ENCODE data around the gene PPTC7. TPM values are rescaled to one million over a fixed set of nuclear protein-coding genes. Genes with fewer than 3 reads are reported as not detected.
"Not testable (repeated sequence)": the region's sequence is repeated elsewhere in the genome, so short reads cannot be mapped to it uniquely, and the experiment has no call there.

Gene PPTC7
- polyA plus RNA-seq, 1 donor from 2014 or later, result 7.2 TPM

GRCh38 chr12:110570798-110571197, 12.3 kb downstream of the PPTC7 start:
- H3K4me3 ChIP-seq (ENCODE audit: low read length); H3K9me3 ChIP-seq (ENCODE audit: low read length); H3F3A ChIP-seq (ENCODE audit: insufficient read depth, low read length, poor library complexity, severe bottlenecking); H3K27ac ChIP-seq (ENCODE audit: low read length); H3K9me2 ChIP-seq (ENCODE audit: insufficient read depth, low read length); H4K20me1 ChIP-seq (ENCODE audit: insufficient read depth); H3K27me3 ChIP-seq (ENCODE audit: insufficient read depth, low read depth, low read length); H3K4me2 ChIP-seq (ENCODE audit: low read length); H2AFZ ChIP-seq (ENCODE audit: low read depth, low read length); H3K9ac ChIP-seq (ENCODE audit: low read length); H3K36me3 ChIP-seq (ENCODE audit: insufficient read depth, low read length): not testable (repeated sequence)
- H3K79me2 ChIP-seq (replicated peaks; ENCODE audit: insufficient read depth, low read length), result peaks cover 22% of the 10 kb centered on the region

- H4K20me1 ChIP-seq (ENCODE audit: insufficient read depth); H3K36me3 ChIP-seq (ENCODE audit: insufficient read depth, low read length); H3K27me3 ChIP-seq (ENCODE audit: insufficient read depth, low read depth, low read length); H3F3A ChIP-seq (ENCODE audit: insufficient read depth, low read length, poor library complexity, severe bottlenecking); H3K4me3 ChIP-seq (ENCODE audit: low read length); H3K9me3 ChIP-seq (ENCODE audit: low read length); H2AFZ ChIP-seq (ENCODE audit: low read depth, low read length); H3K4me2 ChIP-seq (ENCODE audit: low read length); H3K9me2 ChIP-seq (ENCODE audit: insufficient read depth, low read length); H3K27ac ChIP-seq (ENCODE audit: low read length); H3K9ac ChIP-seq (ENCODE audit: low read length): not testable (repeated sequence)
- H3K79me2 ChIP-seq (replicated peaks; ENCODE audit: insufficient read depth, low read length), result peaks cover 17% of the 10 kb centered on the region
Measured at GRCh38 chr12:110569838-110570237, 13.3 kb downstream of the PPTC7 start.

GRCh38 chr12:110568752-110569151, 14.4 kb downstream of the PPTC7 start:
- Histone ChIP-seq H3K9me3 (ENCODE audit: low read length) (no peaks in the 10 kb centered on the region), H3K9me2 (ENCODE audit: insufficient read depth, low read length) (no peaks in the 10 kb centered on the region), H3K27me3 (ENCODE audit: insufficient read depth, low read depth, low read length) (no peaks in the 10 kb centered on the region), H3K79me2 (replicated peaks; ENCODE audit: insufficient read depth, low read length) (peaks cover 7% of the 10 kb centered on the region), H3K9ac (ENCODE audit: low read length) (no peak overlapping the region), H3K27ac (ENCODE audit: low read length) (no peak overlapping the region), H2AFZ (ENCODE audit: low read depth, low read length) (no peak overlapping the region), H4K20me1 (ENCODE audit: insufficient read depth) (no peaks in the 10 kb centered on the region), H3F3A (ENCODE audit: insufficient read depth, low read length, poor library complexity, severe bottlenecking) (no peaks in the 10 kb centered on the region), H3K4me2 (ENCODE audit: low read length) (no peak overlapping the region), H3K36me3 (ENCODE audit: insufficient read depth, low read length) (no peaks in the 10 kb centered on the region), H3K4me3 (ENCODE audit: low read length) (no peak overlapping the region)
- TF ChIP-seq REST (IDR thresholded peaks at IDR 0.05; ENCODE audit: borderline replicate concordance) (no peak), SMC3 (conservative IDR thresholded peaks at IDR 0.05; ENCODE audit: poor library complexity) (no peak), RAD21 (conservative IDR thresholded peaks at IDR 0.05) (no peak)
- TF ChIP-seq, protein P1, sequence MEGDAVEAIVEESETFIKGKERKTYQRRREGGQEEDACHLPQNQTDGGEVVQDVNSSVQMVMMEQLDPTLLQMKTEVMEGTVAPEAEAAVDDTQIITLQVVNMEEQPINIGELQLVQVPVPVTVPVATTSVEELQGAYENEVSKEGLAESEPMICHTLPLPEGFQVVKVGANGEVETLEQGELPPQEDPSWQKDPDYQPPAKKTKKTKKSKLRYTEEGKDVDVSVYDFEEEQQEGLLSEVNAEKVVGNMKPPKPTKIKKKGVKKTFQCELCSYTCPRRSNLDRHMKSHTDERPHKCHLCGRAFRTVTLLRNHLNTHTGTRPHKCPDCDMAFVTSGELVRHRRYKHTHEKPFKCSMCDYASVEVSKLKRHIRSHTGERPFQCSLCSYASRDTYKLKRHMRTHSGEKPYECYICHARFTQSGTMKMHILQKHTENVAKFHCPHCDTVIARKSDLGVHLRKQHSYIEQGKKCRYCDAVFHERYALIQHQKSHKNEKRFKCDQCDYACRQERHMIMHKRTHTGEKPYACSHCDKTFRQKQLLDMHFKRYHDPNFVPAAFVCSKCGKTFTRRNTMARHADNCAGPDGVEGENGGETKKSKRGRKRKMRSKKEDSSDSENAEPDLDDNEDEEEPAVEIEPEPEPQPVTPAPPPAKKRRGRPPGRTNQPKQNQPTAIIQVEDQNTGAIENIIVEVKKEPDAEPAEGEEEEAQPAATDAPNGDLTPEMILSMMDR (IDR thresholded peaks at IDR 0.05; ENCODE audit: poor library complexity, severe bottlenecking), result no peak

DNA sequence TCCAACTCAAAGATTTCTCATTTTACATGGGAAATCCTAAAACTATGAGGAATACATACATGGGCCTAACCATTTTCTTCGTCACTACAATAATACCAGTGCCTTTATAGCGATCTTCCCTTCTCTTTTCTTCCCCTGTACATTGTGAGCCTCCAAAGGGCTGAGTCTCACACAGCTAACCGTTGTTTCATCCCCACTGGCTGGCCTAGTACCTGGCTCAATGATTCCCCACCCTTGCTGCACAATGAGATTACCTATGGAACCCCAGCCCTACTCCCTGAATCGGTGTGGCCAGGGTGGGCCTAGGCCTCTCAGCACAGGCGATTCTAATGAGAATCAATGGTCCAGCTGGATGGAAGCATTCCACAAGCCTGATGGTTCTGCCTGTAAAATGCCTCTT, 16.1 kb downstream of the PPTC7 start:
- no peaks in the 10 kb centered on the region for H3K79me2 ChIP-seq (replicated peaks; ENCODE audit: insufficient read depth, low read length)
- H3K36me3 ChIP-seq (ENCODE audit: insufficient read depth, low read length), result no peaks in the 10 kb centered on the region
- H3K4me3 ChIP-seq (ENCODE audit: low read length), result no peak overlapping the region
- no peaks in the 10 kb centered on the region for H3K9me3 ChIP-seq (ENCODE audit: low read length)
- no peaks in the 10 kb centered on the region for H3F3A ChIP-seq (ENCODE audit: insufficient read depth, low read length, poor library complexity, severe bottlenecking)
- H3K27me3 ChIP-seq (ENCODE audit: insufficient read depth, low read depth, low read length), result no peaks in the 10 kb centered on the region
- H3K9ac ChIP-seq (ENCODE audit: low read length), result no peak overlapping the region
- H4K20me1 ChIP-seq (ENCODE audit: insufficient read depth), result no peaks in the 10 kb centered on the region
- TF ChIP-seq REST (IDR thresholded peaks at IDR 0.05; ENCODE audit: borderline replicate concordance), result no peak
- TF ChIP-seq TAF1 (IDR thresholded peaks at IDR 0.05; ENCODE audit: low read depth), result no peak
- TF ChIP-seq POLR2AphosphoS5 (IDR thresholded peaks at IDR 0.05), result no peak
- no peak for TF ChIP-seq MXI1 (conservative IDR thresholded peaks at IDR 0.05; ENCODE audit: poor library complexity, severe bottlenecking)
- H2AFZ ChIP-seq (ENCODE audit: low read depth, low read length), result no peak overlapping the region
- no peak overlapping the region for H3K4me2 ChIP-seq (ENCODE audit: low read length)
- H3K9me2 ChIP-seq (ENCODE audit: insufficient read depth, low read length), result no peaks in the 10 kb centered on the region
- no peak overlapping the region for H3K27ac ChIP-seq (ENCODE audit: low read length)
